NB4 (cell line): ENCODE measurements around the gene GALNT10.

Source experiments
- DNase-seq: peaks from one replicate; pipeline ENCODE4 v3.0.0; 2010; ENCODE audit warnings: low read depth
- H3K4me3 ChIP-seq: one replicate; pipeline ENCODE4 v1.5.1; 2011; ENCODE audit warnings: mild to moderate bottlenecking, low read depth, low read length, moderate library complexity
- CTCF ChIP-seq: IDR thresholded peaks from one replicate; pipeline ENCODE4 v1.5.1; 2012; ENCODE audit warnings: low read depth, low read length
- MYC ChIP-seq: IDR thresholded peaks from 2 replicates; pipeline ENCODE4 v1.6.1; 2011; ENCODE audit warnings: low read depth, low read length
- POLR2A ChIP-seq: IDR thresholded peaks from 2 replicates; pipeline ENCODE4 v1.6.1; 2011; ENCODE audit warnings: mild to moderate bottlenecking; ENCODE audit not compliant: insufficient read length; ENCODE audit errors: extremely low read depth
- TF ChIP-seq, protein P1 (sequence below): IDR thresholded peaks from 2 replicates; pipeline ENCODE4 v1.6.1; 2011; ENCODE audit warnings: low read depth, low read length

Gene GALNT10

DNA sequence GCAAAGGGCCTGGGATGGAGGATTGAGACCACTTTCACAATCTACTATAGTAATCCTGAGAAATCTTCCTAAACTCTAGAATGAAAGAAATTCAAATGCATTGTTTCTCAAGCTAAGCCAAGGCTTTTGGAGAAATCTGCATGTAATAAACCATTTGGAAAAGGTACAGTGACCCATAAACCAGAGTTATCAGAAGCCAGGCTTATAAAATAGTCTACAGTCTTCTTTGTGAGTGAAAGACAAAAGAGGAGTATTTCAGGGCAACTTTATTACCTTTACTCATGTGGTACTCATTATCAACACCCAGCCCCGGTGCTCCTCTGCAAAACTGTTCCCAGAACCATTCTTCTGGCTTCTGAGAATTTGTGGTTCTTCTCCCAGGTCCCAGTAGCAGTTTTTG lies 87.0 kb downstream of the GALNT10 start:
- H3K4me3 ChIP-seq: no peak overlapping the region
- TF ChIP-seq MYC: no peak
- TF ChIP-seq CTCF: no peak
- TF ChIP-seq, protein P1, sequence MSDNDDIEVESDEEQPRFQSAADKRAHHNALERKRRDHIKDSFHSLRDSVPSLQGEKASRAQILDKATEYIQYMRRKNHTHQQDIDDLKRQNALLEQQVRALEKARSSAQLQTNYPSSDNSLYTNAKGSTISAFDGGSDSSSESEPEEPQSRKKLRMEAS: no peak
- no peak for TF ChIP-seq POLR2A
- DNase-seq: no peak

- no peak for DNase-seq
- TF ChIP-seq CTCF (no peak), POLR2A (no peak), MYC (no peak)
- TF ChIP-seq, protein P1: no peak
- H3K4me3 ChIP-seq: no peak overlapping the region
These were observed 87.7 kb downstream of the GALNT10 start for GRCh38 chr5:154278186-154278585.

DNA sequence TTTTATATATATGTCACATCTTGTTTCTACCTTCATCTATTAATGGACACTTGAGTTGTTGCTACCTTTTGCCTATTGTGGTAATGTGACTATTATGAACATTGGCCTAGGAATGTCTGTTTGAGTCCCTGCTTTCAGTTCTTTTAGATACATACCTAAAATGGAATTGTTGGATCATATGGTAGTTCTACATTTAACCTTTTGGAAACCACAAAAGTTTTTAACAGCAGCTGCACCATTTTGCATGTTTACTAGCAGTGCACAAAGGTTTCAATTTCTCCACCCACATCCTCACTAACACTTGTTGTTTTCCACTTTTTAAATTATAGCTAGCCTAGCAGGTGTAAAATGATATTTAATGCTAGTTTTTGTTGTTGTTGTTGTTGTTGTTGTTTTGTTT lies 88.4 kb downstream of the GALNT10 start:
- H3K4me3 ChIP-seq: no peak overlapping the region
- TF ChIP-seq, protein P1: no peak
- no peak for TF ChIP-seq CTCF
- TF ChIP-seq POLR2A: no peak
- TF ChIP-seq MYC: no peak
- DNase-seq: no peak

DNA sequence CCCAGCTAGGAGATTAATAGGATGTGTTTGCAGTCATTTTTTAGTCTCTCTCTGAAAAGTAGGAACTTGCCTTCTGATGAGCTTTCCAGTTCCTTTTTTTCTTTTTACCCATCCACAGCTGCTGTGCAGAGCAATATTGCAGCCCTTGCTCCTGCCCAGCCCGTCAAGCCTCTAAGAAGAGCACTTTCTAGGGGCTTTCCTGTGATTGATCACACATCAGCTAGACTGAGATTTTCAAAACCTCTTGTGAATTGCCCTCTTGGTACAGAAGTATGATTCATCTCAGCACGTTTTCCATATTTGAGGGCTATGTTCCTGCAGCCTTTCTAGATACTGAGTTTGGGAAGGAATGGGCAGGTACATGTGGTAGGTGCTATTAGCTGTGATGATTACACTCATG lies 93.9 kb downstream of the GALNT10 start:
- peak; percentile 11 for DNase-seq
- H3K4me3 ChIP-seq: no peak overlapping the region
- TF ChIP-seq, protein P1: no peak
- TF ChIP-seq MYC (no peak), CTCF (no peak), POLR2A (no peak)

GRCh38 chr5:154285661-154286408 lies 95.3 kb downstream of the GALNT10 start:
- DNase-seq: no peak
- no peak overlapping the region for H3K4me3 ChIP-seq

More at GRCh38 chr5:154285661-154286408, 95.3 kb downstream of the GALNT10 start:
- TF ChIP-seq MYC (no peak), POLR2A (no peak), CTCF (no peak)
- TF ChIP-seq, protein P1: no peak
